SK-N-SH treated with all-trans-retinoic acid at 6 μM for 48 hours (cell line): ENCODE data around the gene LNPK.

ENCODE experiments used
- ARNTL ChIP-seq: fragments of 450-650 bp; formaldehyde crosslinking; IDR thresholded peaks from 2 replicates; pipeline ENCODE4 v1.5.0; 2020; ENCODE audit warnings: low read depth, mild to moderate bottlenecking, moderate library complexity, borderline replicate concordance
- PATZ1 ChIP-seq: fragments of 250-450 bp; sonication (Bioruptor Pico); IDR thresholded peaks from 2 replicates; pipeline ENCODE4 v1.8.0; 2020; ENCODE audit warnings: mild to moderate bottlenecking, moderate library complexity, borderline replicate concordance
- RARB ChIP-seq: fragments of 250-450 bp; sonication (Bioruptor Pico); IDR thresholded peaks from 2 replicates; pipeline ENCODE4 v1.8.0; 2021; ENCODE audit warnings: mild to moderate bottlenecking, moderate library complexity
- ZFP30 ChIP-seq: fragments of 450-650 bp; formaldehyde crosslinking; IDR thresholded peaks from 2 replicates; pipeline ENCODE4 v1.5.0; 2022; ENCODE audit warnings: mild to moderate bottlenecking, moderate library complexity
- TF ChIP-seq, protein P1 (sequence below): fragments of 250-450 bp; sonication (Bioruptor Pico); IDR thresholded peaks from 2 replicates; pipeline ENCODE4 v1.5.1; 2021; ENCODE audit warnings: mild to moderate bottlenecking, moderate library complexity

DNA sequence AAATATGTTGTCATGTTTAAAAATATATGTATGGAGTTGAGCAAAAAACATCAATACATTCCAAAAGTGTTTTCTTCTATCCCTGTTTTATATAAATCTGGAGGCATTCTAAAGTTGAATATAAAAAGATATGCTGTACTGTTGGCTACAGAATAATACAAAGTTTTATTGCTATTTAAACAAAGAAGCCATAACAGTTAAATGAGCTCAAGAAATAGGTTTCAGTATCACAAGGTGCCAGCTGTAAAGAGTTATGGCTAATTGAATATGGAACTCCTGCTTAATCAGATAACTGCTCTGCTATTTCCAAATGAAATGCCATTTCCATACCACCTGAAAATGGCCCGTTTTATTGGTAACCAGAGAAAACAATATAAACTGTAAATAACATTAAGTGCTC, 55.0 kb downstream of the LNPK start:
- no peak for TF ChIP-seq ARNTL (CRISPR knock-in tag)
- TF ChIP-seq, protein P1, sequence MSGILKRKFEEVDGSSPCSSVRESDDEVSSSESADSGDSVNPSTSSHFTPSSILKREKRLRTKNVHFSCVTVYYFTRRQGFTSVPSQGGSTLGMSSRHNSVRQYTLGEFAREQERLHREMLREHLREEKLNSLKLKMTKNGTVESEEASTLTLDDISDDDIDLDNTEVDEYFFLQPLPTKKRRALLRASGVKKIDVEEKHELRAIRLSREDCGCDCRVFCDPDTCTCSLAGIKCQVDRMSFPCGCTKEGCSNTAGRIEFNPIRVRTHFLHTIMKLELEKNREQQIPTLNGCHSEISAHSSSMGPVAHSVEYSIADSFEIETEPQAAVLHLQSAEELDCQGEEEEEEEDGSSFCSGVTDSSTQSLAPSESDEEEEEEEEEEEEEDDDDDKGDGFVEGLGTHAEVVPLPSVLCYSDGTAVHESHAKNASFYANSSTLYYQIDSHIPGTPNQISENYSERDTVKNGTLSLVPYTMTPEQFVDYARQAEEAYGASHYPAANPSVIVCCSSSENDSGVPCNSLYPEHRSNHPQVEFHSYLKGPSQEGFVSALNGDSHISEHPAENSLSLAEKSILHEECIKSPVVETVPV (CRISPR knock-in tag), result no peak
- no peak for TF ChIP-seq RARB
- TF ChIP-seq PATZ1, result no peak
- TF ChIP-seq ZFP30, result no peak
